UCSD-AML1 (cell line): ENCODE results near the gene PI4KA.
"Not testable (repeated sequence)": the region's sequence is repeated elsewhere in the genome, so short reads cannot be mapped to it uniquely, and the experiment has no call there.

Experiments
- DNase-seq: peaks from one replicate; lab custom pipeline; 2025; ENCODE audit not compliant: unreplicated experiment; lab: John Stamatoyannopoulos, UW

The PI4KA gene

DNA sequence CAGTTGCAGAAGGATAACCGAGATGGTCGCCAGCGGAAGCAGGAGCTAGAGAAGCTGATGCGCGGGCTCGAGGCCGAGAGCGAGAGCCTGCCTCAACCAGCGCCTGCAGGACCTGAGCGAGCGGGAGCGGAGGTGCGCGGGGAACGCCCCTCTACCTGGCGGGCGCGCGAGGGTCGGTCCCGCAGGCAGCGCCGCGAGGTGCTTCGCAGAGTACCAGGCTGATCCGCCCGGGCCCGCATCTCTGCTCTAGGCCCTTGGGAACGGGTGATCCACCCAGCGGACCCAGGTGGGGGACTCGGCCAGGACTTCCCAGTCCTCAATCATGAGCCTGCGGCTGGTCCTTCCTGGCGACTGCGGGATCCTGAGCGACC lies 156.5 kb downstream of the PI4KA start:
- DNase-seq: not testable (repeated sequence)

DNA sequence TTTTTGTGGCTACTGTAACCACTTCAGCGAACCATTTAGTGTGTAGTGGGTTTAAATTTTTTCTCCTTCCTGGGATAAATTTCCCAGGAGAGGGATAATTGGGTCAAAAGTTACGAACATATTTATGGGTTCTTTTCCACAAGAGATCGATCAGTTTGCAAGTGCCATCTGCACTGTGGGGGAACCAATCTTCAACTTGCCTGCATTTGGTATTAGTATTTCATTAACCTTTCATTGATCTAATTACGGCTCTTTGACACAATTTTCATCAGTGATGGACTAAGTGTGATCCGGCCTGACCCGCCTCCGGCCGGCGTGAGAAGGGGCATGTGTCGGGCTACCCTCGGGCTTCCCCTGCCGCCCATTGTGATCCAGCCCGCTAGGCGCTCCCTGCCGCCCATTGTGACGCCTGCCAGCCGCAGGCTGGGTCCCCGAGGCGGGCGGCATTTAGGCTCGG lies 156.9 kb downstream of the PI4KA start:
- not testable (repeated sequence) for DNase-seq

DNA sequence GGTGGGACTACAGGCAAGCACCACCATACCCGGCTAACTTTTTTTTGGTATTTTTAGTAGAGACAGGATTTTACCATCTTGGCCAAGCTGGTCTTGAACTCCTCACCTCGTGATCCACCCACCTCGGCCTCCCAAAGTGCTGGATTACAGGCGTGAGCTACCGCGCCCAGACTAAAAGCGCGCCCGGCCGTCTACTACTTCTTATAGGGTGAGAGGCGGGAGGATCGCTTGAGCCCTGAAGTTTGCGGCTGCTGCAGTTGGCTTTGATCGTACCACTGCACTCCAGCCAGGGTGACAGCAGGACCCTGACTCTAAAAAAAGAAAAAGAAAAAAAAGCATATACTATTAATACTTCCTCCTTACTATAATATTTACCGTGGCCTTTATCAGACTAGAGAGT lies 158.3 kb downstream of the PI4KA start:
- not testable (repeated sequence) for DNase-seq

DNA sequence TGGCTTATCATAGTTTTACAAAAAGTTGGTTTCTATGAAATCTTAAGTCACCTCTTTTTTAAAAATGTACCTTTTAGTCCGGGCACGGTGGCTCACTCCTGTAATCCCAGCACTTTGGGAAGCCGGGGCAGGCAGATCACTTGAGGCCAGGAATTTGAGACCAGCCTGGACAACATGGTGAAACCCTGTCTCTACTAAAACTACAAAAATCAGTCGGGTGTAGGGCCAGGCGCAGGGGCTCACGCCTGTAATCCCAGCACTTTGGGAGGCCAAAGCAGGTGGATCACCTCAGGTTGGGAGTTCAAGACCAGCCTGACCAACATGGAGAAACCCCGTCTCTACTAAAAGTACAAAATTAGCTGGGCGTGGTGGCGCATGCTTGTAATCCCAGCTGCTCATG lies 158.8 kb downstream of the PI4KA start:
- DNase-seq: not testable (repeated sequence)

DNA sequence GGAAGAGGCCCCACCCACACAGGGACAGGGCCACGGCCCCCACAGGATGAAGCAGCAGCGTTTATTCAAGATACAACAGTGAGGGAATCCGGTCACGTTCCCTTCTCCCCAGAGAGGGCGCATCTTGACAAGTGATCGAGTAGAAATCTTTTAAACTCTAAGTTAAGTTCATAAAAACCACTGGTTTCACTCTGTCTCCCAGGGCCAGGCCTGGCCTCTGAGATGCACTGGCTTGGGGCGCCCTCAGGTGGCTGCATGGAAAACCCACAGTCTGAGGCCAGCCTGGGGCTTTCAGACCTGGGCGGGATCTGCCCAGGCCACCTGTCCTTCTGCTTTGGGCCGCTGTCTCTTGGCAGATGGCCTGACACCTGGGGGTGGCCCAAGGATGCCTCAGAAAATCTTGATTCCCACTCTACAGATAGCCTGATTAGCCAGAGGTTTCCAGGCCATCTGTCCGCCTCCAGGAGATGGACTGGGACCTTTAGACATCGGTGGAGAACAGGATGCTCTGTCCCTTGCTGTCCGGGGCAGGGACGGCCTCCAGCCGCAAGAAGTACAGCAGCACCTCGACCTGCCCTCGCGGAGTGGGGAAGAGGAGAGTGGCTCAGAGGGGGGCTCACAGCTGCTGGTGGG lies 161.0 kb downstream of the PI4KA start:
- DNase-seq: peak; percentile 45

DNA sequence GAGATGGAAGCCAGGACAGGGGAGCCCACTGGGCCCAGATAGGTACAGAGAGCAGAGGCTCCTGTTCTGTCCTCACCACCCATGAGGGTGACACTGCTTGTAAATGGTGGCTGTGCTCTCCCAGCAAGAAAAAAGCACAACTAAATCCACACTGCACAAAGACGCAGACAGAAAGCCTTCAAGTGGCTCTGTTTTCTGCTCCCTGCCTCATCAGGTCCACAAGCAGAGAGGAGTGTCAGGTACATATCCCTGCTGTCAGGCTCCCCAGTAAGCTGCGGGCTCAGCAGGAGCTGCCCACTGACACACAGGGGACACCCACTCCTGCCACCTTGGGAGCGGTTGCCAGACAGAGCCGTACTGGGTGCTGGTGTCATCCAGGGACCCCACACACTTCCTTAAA lies 162.6 kb downstream of the PI4KA start:
- DNase-seq: not testable (repeated sequence)

DNA sequence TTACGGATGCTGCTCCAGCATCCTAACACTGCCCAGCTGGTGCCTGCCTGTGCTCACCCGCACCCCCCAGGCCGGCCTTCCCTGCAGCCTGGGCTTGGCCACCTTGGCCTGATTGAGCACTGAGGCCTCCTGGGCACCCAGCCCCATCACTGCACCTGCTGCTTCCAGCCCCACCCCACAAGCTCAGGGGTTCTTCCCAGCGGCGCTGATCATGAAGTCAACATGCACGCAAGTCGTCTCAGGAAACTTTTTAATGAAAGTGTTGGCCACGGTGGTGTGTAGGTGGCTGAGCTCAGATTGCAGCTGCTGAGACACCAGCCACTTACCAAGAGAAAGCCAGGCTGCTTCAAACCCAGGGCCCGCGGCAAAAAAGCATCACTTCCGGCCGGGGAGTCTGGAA lies 163.4 kb downstream of the PI4KA start:
- not testable (repeated sequence) for DNase-seq

DNA sequence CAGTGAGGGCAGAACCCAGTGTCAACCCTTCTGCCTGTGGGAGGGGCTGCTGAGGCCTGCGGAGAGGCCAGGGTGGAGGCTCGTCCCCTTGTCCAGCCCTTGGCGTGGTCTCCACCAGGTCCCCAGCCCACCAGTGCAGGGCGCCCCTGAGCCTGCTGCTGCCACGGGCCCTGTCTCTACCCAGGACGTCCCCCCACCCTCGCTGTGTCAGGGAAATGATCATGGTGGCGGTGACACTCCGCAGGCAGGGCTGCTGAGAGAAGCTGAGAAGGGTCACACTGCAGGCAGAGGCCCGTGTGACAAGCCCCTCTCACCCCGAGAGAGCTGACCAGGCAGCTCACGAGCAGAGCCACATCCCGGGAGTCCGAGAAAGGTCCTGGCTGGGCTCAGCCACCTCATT lies 164.4 kb downstream of the PI4KA start:
- not testable (repeated sequence) for DNase-seq

DNA sequence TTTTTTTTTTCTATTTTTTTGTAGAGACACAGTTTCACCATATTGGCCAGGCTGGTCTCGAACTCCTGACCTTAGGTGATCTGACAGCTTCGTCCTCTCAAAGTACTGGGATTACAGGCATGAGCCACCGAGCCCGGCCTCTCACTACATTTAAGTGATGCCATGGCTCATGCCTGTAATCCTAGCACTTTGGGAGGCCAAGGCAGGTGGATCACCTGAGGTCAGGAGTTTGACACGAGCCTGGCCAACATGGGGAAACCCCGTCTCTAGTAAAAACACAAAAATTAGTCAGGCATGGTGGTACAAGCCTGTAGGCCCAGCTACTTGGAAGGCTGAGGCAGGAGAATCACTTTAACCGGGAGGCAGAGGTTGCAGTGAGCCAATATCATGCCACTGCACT lies 165.7 kb downstream of the PI4KA start:
- DNase-seq: not testable (repeated sequence)

DNA sequence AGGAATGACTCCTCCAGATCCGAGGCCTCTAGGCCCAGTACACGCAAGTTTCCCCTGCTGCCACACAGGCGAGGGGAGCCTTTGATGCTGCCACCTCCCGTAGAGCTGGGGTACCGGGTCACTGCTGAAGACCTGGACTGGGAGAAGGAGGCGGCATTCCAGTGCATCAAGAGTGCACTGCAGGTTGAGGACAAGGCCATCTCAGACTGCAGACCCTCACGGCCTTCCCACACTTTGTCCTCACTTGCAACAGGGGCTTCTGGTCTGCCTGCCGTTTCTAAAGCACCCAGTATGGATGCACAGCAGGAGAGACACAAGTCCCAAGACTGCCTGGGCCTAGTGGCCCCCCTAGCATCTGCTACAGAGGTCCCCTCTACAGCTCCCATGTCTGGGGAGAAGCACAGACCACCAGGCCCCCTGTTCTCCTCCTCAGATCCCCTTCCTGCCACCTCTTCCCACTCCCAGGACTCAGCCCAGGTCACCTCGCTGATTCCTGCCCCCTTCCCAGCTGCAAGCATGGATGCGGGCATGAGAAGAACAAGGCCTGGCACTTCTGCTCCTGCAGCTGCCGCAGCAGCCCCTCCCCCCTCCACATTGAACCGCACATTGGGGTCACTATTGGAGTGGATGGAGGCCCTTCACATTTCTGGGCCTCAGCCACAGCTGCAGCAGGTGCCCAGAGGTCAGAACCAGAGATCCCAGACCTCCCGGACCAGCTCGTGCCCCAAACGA lies 167.9 kb downstream of the PI4KA start:
- DNase-seq: not testable (repeated sequence)

DNA sequence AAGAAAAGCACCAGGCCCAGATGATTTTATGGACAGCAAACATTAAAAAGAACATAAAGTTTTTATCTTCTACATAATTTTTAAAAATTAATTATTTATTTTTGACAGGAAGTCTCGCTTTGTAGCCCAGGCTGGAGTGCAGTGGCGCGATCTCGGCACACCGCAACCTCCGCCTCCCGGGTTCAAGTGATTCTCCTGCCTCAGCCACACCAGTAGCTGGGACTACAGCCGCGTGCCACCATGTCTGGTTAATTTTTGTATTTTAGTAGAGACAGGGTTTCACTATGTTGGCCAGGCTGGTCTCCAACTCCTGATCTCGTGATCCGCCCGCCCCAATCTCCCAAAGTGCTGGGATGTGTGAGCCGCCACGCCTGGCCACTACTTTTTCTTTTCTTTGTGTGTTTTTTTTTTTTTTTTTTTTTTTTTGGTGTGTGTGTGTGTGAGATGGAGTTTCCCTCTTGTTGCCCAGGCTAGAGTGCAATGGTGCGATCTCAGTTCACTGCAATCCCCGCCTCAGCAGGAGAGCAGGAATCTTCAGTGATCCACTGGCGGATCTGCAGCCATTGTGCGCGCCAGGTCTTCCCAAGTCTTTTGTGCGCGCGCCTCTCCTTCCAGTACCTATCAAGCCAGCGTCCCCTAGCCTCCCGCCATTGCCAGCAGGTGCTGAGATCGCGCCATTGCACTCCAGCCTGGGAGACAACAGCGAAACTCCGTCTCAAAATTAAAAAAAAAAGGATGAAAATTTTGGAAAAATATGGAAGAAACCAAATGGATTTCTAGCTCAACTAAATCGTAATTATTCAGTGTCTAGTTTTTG lies 171.0 kb downstream of the PI4KA start:
- not testable (repeated sequence) for DNase-seq

DNA sequence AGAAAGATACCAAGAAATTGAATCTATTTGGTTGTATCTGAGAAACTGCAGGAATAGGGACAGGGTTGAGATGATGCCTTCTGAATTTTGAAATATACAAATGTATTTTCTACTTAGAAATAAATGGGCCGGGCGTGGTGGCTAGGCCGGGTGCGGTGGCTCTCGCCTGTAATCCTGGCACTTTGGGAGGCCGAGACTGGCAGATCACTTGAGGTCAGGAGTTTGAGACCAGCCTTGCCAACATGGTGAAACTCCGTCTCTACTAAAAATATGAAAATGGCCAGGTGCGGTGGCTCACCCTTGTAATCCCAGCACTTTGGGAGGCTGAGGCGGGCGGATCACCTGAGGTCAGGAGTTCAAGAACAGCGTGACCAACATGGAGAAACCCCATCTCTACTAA lies 172.8 kb downstream of the PI4KA start:
- DNase-seq: not testable (repeated sequence)

DNA sequence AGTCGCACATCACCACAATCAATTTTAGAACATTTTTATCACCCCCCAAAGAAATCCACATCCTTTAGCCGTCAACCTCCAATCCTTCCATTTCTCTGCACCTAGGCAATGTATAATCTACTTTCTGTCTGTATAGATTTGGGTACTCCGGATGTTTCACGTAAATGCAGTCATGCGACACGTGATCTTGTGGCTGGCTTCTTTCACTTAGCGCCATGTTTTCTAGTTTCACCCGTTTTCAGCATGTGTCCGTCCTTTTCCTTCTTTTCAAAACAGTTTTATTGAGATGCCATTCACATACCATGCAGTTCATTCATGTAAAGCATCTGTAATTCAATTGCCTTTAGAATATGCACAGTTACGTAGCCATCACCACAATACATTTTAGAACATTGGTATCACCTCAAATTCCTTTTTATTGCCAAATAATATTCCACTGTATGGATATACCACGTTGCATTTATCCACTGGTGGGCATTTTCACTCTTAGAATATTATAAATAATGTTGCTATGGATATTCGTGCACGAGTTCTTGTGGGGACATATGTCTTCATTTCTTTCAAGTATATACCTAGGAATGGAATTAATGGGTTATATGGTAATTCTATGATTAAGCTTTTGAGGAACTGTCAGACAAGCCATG lies 179.7 kb downstream of the PI4KA start:
- not testable (repeated sequence) for DNase-seq

DNA sequence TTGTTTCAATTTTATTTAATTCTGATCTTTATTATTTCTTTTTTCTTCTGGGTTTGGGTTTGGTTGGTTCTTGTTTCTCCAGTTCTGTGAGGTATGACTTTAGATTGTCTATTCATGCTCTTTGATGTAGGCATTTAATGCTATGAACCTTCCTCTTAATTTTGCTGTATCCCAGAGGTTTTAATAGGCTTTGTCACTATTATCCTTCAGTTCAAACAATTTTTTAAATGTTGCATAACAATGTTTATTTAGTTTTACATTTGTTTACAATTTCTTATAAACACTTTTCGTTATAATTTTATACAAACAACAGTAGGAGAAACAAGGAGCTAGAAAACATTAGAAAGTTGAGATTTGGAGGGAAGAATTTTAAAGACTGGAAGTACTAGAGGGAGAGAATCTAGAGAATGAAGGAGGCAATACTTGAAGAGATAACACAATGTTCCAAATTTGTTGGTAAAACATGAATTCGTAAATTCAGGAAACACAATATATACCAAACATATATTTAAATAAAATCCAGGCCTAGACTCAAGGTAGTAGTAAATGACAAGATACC lies 180.8 kb downstream of the PI4KA start:
- DNase-seq: no peak

DNA sequence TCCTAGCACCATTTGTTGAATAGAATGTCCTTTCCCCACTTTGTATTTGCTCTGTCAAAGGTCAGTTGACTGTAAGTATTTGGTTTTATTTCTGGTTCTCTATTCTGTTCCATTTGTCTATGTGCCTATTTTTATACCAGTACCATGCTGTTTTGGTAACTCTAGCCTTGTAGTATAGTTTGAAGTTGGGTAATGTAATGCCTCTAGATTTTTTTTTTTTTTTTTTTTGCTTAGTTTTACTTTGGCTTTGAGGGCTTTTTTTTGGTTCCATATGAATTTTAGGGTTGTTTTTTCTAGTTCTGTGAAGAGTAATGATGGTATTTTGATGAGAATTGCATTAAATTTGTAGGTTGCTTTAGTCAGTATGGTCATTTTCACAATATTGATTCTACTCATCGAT lies 183.0 kb downstream of the PI4KA start:
- DNase-seq: not testable (repeated sequence)

DNA sequence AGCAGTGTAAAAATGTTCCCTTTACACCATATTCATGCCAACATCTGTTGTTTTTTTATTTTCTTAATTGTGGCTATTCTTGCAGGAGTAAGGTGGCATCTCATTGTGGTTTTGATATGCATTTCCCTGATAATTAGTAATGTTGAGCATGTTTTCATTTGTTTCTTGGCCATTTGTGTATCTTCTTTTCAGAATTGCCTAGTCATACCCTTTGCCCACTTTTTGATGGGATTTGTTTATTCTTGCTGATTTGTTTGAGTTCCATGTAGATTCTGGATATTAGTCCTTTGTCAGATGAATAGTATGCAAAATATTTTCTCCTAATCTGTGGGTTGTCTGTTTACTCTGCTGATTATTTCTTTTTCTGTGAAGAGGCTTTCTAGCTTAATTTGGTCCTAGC lies 183.6 kb downstream of the PI4KA start:
- DNase-seq: no peak

DNA sequence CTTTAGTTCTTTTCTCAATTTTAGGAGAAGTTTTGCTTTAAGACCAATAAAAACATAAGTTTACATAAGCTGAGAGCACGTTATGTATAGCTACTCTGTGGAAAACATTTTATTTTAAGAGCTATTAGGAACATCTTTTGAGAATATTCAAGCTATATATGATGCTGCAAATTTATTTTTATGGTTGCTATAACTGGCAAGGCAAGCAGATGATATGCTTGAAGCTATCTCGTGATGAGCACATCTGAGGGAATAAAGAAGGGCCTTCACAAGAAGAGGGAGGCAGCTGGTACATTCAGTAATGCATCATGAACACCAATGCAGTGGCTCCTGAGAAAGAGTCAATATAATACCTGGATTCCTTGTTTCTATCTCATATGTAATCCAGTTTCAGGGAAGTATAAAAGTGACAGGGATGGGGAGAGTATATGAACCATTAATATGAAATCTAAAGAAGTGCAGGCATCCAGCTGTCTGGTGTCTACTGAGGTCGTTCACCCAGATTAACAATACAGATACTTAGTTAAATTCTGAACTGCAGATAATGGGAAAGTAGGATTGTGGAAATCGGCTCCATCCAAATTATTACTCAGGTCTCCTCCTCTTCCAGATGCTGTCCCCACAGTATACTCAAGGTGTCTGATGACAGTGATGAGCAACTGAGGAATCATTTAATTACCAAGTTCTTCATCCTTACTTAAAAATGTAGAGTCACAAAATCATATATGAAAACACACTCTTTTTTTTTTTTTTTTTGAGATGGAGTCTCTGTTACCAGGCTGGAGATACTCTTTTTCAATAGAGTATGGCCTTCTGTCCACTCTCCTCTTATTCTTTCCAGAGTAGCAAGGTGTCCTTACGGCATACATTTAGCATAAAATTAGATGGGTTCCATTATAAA lies 185.1 kb downstream of the PI4KA start:
- DNase-seq: no peak

DNA sequence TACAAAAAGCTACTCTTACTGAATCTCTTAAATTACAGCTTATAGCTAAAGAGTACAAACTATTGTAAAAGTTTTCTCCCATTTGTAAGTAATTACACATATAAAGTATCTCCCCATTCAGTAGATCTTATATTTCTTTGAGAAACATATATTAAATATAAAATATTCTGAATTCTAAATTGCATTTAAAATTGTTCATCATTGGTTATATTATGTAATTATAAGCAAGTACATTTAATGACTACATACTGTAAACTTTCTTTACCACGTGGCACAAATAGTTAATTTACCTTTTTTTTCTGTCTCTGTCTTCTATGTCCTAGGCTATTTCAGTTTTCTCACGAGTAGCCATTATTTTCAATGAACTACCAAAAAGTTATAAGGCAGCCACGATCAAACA lies 185.9 kb downstream of the PI4KA start:
- DNase-seq: no peak

DNA sequence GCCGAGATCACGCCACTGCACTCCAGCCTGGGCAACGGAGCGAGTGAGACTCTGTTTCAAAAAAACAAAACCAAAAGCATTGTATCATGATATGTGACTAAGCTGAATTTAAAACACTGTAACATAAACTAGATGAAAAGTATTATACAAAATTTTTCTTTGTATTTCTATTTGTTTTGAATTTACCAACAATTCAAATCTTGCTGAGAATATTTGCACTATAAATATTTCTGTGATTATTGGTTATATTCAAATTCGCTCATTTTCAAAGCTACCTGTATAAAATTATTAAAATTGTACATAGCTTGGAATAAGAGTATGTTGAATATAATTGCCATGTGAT lies 186.6 kb downstream of the PI4KA start:
- no peak for DNase-seq

DNA sequence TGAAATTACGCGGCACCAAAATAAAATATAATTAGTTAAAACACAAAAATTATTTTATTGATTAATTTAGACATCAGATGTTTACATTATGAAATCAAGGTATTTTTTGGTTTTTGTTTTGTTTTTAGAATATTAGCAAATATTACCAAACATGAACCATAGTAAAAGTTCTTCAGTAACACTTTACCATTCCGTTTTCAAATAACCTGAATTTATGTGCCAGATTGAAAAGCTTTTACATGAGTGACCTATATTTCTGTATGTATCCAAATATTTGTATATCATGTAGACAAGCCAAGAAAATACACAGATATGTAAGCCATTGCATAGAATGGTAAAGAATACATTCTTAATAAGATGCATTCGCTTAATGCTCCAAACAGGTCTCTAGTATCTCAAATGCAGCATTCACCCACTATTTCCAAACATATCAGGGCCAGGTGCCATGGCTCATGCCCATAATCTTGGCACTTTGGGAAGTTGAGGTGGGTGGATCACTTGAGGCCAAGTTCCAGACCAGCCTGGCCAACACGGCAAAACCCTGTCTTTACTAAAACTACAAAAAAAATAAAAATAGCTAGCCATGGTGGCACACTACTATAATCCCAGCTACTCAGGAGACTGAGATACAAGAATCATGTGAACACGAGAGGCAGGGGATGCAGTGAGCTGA lies 187.1 kb downstream of the PI4KA start:
- no peak for DNase-seq
